GM19324 (cell line): ENCODE measurements around the gene RAD21L1.

Experiments used
- ATAC-seq: cut with Tn5 transposase; IDR thresholded peaks from one replicate; pipeline ENCODE4 v1.9.1; 2021; ENCODE audit warnings: mild to moderate bottlenecking, moderate library complexity; ENCODE audit not compliant: unreplicated experiment, low FRiP score

Gene RAD21L1

DNA sequence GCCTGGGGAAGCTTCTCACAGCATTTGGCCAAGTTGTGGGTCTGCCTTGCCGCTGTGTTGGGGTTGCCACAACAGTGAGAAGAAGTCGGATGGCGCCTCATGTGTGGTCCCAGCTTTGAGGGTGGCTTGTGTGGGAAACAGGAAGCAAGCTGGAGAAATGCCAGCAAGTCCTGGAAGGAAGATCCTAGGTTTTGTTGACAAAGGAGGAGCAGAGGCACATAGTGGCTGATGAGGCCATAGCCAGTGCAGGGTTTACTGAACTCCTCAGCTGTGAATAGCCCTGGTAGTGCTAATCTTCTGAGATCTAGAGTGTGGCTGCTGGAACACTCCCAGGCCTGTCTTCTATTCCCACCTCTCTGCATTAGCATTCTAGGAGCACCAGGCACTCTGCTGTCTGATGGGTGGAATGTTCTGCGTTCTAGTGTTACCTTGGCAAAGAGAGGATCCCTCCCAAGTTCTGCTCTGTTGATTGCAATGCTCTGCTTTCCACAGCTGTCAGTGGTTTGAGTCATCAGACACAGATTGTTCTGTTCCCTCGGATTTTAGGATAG, 65.4 kb downstream of the RAD21L1 start:
- ATAC-seq, result no peak

DNA sequence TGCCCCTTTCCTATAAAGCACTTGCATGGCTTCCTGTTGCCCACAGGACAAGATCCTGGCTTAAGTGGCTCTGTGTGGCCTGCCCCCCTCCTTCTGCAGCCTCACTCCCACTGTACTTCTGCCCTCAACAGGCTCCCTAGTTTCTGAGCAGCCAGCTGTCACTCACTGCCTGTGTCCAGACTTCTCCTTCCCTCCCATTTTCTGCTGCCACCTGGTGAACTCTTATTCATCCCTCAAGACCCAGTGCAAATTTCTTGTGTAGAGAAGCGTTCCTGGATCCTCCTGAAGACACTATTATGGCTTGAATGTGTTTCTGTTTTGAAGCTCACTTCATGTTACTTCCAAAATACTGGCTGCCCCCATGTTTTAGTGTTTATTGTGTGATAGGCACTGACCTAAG, 66.8 kb downstream of the RAD21L1 start:
- ATAC-seq, result no peak

DNA sequence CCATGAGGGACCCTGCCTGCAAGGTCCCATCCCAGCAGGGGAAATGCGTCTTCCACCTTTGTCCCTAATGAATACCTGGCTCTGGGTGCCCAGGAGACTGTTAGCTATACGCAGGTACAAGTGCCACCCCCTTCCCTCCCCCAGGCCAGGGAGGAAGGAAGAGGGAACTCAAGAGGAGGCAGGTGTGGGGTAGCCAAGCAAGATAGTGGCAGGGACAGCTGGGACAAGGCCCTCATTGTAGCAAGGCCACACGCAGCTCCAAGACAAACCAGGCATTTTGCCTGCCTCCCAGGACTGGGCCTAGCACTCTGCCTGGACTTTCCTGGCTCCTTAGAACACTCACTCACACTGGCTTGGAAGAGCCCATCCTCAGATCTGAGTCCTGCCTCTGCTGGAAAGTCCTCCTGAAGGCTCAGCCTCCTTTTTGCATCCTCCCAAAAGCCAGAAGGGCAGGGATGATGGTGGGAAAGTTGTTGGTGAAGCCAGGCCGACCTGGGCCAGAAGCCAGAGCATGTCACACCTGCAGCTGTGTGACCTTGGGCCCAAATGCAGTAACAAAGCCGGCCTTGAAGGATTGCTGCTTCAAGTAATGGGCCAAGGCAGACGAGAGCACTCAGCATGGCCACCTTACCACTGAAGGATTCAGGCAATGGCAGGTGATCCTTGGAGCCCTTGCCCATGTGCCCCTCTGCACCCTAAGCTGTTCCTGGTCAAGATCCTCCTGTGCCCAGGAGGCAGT, 68.0 kb downstream of the RAD21L1 start:
- no peak for ATAC-seq

DNA sequence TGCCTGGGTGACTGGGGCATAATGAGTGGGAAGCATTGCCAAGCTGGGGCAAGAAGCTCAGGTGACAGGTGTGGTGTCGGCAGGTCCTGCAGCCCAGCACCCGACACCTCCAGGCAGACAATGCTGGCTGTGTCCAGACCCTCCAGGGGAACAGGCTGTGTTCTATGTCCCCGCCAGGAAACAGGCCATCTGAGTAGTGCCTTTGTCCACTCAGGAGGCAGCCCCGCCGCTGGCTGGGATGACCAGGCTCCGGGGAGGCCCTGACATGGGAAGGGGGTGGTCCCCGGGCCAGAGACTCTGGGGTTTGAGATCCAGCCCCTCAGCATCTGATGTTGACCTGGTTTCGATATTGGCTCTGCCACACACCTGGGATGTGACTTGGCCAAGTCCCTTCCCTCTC, 68.7 kb downstream of the RAD21L1 start:
- no peak for ATAC-seq

DNA sequence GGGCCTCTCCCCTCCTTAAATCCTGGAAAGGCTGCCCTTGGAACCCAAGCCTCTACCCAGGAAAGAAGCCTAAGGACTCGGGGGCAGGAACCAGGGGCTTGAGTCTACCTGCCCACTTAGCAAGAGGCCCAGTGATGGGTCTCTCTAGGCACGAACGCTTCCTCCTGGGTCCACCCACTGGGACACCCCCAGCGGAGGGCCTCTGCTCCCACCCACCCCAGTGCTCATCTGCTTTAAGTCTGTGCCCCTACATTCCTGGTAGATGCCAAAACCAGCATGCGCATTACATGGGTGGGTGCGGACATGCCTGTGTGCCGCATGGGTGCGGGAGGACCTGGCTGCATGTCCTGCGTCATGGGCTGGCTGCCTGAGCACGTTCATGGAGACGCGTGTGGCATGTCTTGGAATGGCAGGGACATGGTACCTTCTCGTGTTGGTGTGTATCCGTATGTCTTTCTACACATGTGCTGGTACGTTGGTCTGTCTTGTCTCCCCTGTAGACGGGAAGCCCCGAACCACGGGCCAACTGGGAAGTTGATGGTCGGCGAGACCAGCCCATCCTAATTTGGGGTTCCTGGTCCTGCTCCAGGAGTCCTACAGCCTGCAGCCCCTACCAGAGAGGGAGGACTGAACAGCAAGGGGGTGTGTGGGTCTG, 69.6 kb downstream of the RAD21L1 start:
- no peak for ATAC-seq

DNA sequence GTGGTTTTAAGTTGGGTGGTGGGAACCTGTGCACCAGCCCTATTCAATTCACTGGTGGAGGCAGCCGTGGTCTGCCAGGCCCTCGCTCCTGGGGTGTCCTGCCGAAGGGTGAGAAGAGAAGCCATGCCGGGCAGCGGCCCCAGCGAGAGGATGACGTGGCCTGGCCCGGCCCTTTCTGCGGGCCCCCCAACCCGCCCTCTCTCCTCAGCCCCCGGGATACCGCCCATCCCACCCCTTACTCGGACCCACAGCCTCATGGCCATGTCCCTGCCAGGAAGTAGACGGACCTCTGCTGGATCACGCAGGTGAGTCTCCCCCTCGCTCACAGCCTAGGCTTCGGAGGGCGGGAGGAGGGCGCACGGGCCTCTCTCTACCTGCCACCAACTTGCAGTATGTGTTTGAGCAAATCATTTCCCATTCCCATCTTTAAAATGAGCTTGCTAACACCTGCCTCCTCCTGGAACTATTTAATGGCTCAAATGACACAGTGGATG, 70.3 kb downstream of the RAD21L1 start:
- ATAC-seq, result no peak

DNA sequence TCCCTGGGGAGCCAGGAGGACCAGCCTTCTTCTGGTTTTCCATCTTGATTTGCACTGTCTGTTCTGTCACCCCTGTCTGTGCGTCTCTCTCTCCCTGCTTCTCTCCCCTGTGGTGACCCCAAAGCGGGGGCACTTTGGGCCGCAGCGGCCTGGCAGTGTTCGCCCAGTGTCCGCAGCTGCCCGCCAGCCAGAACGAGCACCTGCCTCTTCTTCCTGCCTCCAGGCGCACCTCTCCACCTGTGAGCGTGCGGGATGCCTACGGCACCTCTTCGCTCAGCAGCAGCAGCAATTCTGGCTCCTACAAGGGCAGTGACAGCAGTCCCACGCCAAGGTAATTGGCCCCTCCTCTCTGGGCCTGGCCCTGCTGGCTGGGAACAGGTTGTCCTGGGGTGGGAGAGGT, 71.1 kb downstream of the RAD21L1 start:
- no peak for ATAC-seq

DNA sequence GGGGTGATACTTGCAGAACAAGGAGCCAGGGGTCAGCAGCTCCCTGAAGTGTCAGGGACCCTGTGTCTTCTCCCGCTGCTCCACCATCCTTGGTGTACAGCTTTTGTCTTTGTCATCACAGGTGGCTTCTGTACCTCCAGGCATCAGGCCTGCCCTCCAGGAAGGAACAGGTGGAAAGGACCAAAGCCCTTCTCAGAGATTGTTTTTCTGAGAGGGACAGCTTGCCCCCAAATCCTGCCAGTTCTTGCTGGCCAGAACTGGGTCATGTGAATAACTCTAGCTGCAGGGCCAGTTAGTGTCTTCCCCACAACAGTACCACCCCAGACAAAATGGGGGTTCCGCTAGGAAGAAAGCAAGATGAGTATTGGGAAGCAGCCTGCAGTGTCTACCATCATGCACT, 71.6 kb downstream of the RAD21L1 start:
- ATAC-seq, result no peak

DNA sequence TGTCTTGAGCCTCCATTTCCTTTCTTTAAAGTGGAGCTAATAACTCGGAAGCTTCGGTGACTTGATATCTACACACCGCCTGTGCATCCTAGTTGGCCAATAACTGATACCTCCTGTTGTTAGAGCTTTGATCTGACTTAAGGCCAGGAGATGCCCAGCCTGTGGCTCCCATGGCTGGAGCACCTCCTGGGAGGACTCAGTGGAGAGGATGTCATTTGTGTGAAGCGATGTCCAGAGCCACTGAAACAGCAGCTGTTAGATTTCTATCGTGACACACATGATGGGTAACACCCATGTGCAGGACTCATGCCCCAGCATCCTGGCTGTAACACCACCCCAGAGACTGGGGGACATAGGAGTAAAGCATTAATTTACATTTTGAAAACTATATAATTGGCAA, 72.3 kb downstream of the RAD21L1 start:
- ATAC-seq, result no peak

DNA sequence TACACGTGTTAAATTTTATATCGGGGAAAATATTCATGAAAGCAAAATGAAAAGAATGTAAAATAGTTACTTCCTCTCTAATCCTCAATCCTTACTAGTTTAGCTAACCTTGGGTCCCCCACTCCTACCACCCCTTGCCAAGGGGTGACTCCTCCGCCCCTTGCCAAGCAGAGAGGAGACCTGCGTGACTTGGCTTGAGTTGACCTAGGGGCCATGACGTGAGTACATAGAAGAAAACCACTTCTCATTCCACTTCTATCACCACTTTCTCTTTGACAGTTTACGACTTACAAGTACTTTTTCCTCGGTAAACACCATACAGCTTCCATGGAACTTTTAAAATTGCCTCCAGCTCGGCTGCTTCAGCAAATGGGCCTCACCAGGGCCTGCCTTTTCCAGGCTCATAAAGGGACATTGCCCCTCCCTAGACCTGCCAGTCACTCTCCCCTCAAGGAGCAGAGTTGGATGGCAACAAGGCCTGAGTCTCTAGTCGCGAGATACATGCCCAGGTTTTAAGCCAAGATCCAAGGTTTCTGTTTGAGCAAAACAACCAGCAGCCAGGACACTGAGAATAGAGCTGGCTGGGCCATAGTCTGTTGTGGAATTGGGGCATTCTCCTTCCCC, 73.2 kb downstream of the RAD21L1 start:
- no peak for ATAC-seq

DNA sequence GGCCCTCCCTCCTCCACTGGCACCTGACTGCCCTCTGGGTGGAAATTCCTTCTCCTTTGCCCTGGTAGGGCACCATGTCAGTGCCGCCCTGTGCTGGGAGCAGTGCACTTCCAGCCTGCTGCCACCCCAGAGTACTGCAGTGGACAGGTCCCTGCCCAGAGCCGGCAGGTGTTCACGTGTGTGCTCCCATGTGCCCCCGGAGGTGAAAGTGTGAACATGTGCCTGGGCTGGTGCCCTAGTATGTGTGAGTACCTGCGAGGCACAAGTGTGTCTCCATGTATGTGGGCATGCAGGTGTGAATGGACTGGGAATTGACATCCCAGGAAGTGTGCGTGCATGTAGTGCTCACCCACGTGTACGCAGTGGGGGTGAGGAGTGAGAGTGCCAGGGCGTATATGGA, 73.7 kb downstream of the RAD21L1 start:
- ATAC-seq, result no peak

DNA sequence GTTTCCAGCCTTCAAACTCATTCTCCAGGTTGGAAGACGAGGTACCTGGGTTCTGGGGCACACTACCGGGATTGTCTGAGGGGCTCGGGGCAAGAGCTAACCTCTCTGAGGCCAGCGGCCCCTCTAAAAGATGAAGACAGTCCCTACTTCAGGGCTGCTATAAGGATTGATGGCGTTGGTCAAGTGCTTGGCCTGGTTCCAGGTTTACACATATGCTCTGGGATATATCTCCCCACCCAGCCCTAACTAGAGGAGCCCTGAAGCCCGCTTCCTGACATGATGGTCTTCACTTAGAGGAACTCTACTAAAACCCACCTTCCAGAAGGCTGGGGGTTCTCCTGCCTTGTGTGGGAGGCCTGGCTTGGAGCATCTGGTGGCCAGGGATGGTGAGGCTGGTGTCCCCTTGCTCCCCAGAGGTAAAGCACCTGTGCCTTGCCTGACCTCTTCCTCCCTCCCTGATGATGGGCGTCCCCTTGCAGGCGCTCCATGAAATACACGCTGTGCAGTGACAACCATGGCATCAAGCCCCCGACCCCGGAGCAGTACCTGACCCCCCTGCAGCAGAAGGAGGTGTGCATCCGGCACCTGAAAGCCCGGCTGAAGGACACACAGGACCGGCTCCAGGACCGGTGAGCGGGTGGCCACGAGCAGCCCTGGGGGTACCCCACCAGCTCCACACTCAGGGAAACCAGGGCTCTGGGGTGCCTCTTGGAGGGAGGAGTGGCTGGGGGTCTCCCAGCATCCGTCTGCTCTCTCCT, 74.4 kb downstream of the RAD21L1 start:
- no peak for ATAC-seq

DNA sequence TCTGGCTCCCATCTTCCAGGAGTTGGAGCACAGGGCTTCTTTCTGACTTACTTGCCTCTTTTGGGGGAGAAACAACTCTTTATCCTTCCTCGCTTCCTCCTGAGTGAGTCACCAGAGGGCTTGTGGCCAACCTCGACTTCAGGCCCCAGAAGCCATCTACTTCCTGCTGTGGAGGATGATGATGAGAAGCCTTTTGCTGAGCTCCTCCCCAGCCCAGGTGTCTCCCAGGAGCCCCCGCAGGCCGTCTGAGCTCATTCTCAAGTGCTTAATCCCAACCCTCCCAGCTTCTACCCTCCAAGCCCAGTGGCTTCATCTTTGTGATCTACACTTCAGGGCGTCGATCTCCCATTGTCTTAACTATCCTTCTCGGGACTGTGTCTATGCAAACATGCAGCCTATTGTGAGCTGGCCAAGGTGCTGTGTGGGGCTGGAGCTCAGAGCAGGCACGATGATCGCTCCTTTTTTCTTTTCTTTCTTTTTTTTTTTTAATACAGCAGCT, 75.2 kb downstream of the RAD21L1 start:
- ATAC-seq, result no peak

DNA sequence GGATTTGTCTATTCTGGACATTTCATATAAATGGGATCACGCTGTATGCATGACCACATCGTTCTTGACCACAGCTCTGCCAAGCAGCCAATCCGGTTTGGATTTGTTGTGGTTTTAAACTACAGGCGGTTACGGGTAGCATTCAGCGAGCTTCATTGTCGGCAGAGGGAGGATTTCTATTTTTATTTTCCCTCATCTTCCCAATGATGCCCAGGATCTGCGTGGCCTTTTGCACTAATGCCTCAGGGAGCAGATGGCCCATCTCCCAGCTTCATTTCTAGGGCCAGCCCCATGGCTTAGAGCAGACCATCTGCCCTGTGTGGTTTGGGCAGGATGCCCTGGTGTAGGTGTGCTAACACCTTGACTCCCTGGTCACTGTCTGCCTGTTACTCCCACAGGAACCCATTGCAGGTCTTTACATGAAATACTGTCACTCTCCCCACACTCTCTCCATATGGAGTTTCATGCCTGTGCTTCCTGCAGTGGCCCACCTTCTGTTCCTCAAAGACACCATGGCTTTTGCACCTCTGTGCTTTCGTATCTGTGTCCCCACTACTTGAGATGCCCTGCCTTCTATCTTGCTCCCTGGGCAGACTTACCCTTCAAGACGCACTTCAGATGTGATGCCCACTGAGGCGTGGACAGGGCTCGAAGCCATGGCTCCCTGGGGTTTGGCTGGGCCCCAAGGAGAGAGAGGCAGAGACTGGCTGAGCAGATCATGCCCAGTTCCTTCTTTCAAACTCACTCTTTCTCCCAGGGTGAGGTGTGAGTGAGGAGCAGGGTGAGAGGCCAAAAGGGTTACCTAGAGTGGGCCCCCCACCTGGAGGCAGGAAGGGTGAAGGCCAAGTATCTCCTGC, 77.1 kb downstream of the RAD21L1 start:
- no peak for ATAC-seq

DNA sequence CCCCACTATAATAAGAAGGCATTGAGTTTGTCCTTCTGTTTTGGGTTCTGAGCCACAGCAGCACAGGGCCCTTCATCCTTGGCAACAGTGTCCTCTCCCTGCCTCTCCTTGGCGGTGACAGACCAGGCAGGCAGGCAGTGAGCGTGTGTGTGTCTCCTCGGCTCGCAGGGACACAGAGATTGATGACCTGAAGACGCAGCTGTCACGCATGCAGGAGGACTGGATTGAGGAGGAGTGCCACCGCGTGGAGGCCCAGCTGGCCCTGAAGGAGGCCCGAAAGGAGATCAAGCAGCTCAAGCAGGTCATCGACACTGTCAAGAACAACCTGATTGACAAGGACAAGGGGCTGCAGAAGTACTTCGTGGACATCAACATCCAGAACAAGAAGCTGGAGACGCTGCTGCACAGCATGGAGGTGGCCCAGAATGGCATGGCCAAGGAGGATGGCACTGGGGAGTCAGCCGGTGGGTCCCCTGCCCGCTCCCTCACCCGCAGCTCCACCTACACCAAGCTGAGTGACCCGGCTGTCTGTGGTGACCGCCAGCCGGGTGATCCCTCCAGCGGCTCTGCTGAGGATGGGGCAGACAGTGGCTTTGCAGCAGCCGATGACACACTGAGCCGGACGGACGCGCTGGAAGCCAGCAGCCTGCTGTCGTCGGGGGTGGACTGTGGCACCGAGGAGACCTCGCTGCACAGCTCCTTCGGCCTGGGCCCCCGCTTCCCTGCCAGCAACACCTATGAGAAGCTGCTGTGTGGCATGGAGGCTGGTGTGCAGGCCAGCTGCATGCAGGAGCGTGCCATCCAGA, 79.1 kb downstream of the RAD21L1 start:
- no peak for ATAC-seq
